OCI-LY1 (cell line): ENCODE data around the gene AEN.

ENCODE experiments used
- H2AFZ ChIP-seq: fragments of 200-600 bp; sonication (generic), shearing (Covaris generic); 2 replicates; pipeline ENCODE4 v1.6.0; 2014; ENCODE audit warnings: antibody characterized with exemption, mild to moderate bottlenecking, low read length
- H3F3A ChIP-seq: fragments of 200-600 bp; sonication (generic), shearing (Covaris generic); 2 replicates; pipeline ENCODE4 v1.6.0; 2014; ENCODE audit warnings: mild to moderate bottlenecking, antibody characterized with exemption, low read length, moderate library complexity; ENCODE audit not compliant: insufficient read depth
- H3K27ac ChIP-seq: fragments of 200-600 bp; sonication (generic); 2 replicates; pipeline ENCODE4 v1.5.1; 2014; ENCODE audit warnings: low read length, mixed run types, mild to moderate bottlenecking, low read depth; ENCODE audit not compliant: poor library complexity, severe bottlenecking
- H3K27me3 ChIP-seq: fragments of 200-600 bp; sonication (generic); 2 replicates; pipeline ENCODE4 v1.6.0; 2014; ENCODE audit warnings: antibody characterized with exemption, mild to moderate bottlenecking, low read length, moderate library complexity; ENCODE audit not compliant: insufficient read depth
- H3K36me3 ChIP-seq: fragments of 200-600 bp; sonication (generic); 2 replicates; pipeline ENCODE4 v1.6.1; 2014; ENCODE audit warnings: mild to moderate bottlenecking, antibody characterized with exemption, low read length, moderate library complexity, mixed read lengths; ENCODE audit not compliant: insufficient read depth
- H3K4me1 ChIP-seq: fragments of 200-600 bp; sonication (generic); 2 replicates; pipeline ENCODE4 v1.5.1; 2014; ENCODE audit warnings: mild to moderate bottlenecking, low read length, moderate library complexity; ENCODE audit not compliant: insufficient read depth, severe bottlenecking
- H3K4me2 ChIP-seq: fragments of 200-600 bp; sonication (generic), shearing (Covaris generic); 2 replicates; pipeline ENCODE4 v1.6.1; 2014; ENCODE audit warnings: low read length
- H3K4me3 ChIP-seq: fragments of 200-600 bp; sonication (generic); 2 replicates; pipeline ENCODE4 v1.5.1; 2014; ENCODE audit warnings: low read length, low read depth, mild to moderate bottlenecking, mixed read lengths; ENCODE audit not compliant: poor library complexity, severe bottlenecking
- H3K79me2 ChIP-seq: fragments of 200-600 bp; shearing (Covaris generic); 2 replicates; pipeline ENCODE4 v1.6.1; 2016; ENCODE audit warnings: mixed run types, low read length, mixed read lengths; ENCODE audit not compliant: insufficient read depth
- H3K9ac ChIP-seq: fragments of 200-600 bp; sonication (generic), shearing (Covaris generic); 2 replicates; pipeline ENCODE4 v1.6.1; 2014; ENCODE audit warnings: mild to moderate bottlenecking, low read length, mixed read lengths
- H3K9me2 ChIP-seq: fragments of 200-600 bp; sonication (generic), shearing (Covaris generic); 2 replicates; pipeline ENCODE4 v1.6.1; 2014; ENCODE audit warnings: low read depth, mild to moderate bottlenecking, low read length, mixed read lengths
- H3K9me3 ChIP-seq: fragments of 200-600 bp; shearing (Covaris generic); 2 replicates; pipeline ENCODE4 v1.6.1; 2014; ENCODE audit warnings: low read length, mixed read lengths
- H4K20me1 ChIP-seq: fragments of 200-600 bp; sonication (generic), shearing (Covaris generic); 2 replicates; pipeline ENCODE4 v1.6.0; 2016; ENCODE audit warnings: mild to moderate bottlenecking, low read length; ENCODE audit not compliant: insufficient read depth
- CTCF ChIP-seq: fragments of 200-600 bp; sonication (generic), shearing (Covaris generic); IDR thresholded peaks from 2 replicates; pipeline ENCODE4 v1.5.1; 2017; ENCODE audit warnings: mild to moderate bottlenecking, antibody characterized with exemption, low read length, moderate library complexity, mixed read lengths
- EZH2 ChIP-seq: fragments of 200-600 bp; sonication (generic), shearing (Covaris generic); IDR thresholded peaks from 2 replicates; pipeline ENCODE4 v1.8.0; 2017; ENCODE audit warnings: borderline replicate concordance, mixed run types, mild to moderate bottlenecking, antibody characterized with exemption, low read length, moderate library complexity, mixed read lengths

The AEN gene

GRCh38 chr15:88624971-88625490 lies 3.9 kb downstream of the AEN start:
- Histone ChIP-seq H2AFZ (no peak overlapping the region), H3K4me1 (peaks cover 54% of the 10 kb centered on the region), H4K20me1 (no peaks in the 10 kb centered on the region), H3K79me2 (peaks cover 43% of the 10 kb centered on the region), H3K4me3 (peak overlapping the region; percentile 97), H3F3A (no peaks in the 10 kb centered on the region), H3K27ac (peak overlapping the region; percentile 26), H3K9ac (peak overlapping the region; percentile 36; the same call in 1 of the 2 replicates), H3K4me2 (peak overlapping the region; percentile 95), H3K27me3 (no peaks in the 10 kb centered on the region), H3K36me3 (peaks cover 50% of the 10 kb centered on the region), H3K9me3 (no peaks in the 10 kb centered on the region), H3K9me2 (no peaks in the 10 kb centered on the region)
- TF ChIP-seq EZH2 (no peak), CTCF (no peak)

- Histone ChIP-seq H3K27me3 (no peaks in the 10 kb centered on the region), H3K79me2 (peaks cover 43% of the 10 kb centered on the region), H3K4me3 (no peak overlapping the region), H3K27ac (no peak overlapping the region), H3K9me2 (no peaks in the 10 kb centered on the region), H2AFZ (no peak overlapping the region), H3K4me2 (no peak overlapping the region; the same call in 1 of the 2 replicates), H3F3A (no peaks in the 10 kb centered on the region), H3K9me3 (no peaks in the 10 kb centered on the region), H3K9ac (no peak overlapping the region), H3K4me1 (peaks cover 47% of the 10 kb centered on the region), H3K36me3 (peaks cover 61% of the 10 kb centered on the region), H4K20me1 (no peaks in the 10 kb centered on the region)
- no peak for TF ChIP-seq CTCF
- TF ChIP-seq EZH2, result no peak
Measured at GRCh38 chr15:88625943-88626741, 5.0 kb downstream of the AEN start.

- Histone ChIP-seq H3K36me3 (peaks cover 74% of the 10 kb centered on the region), H3K27me3 (no peaks in the 10 kb centered on the region), H3K9me2 (no peaks in the 10 kb centered on the region), H3F3A (no peaks in the 10 kb centered on the region), H4K20me1 (no peaks in the 10 kb centered on the region), H3K4me1 (peaks cover 47% of the 10 kb centered on the region), H3K79me2 (peaks cover 32% of the 10 kb centered on the region), H3K27ac (peak overlapping the region; percentile 21), H3K9me3 (no peaks in the 10 kb centered on the region), H3K9ac (no peak overlapping the region), H3K4me2 (no peak overlapping the region; the same call in 1 of the 2 replicates), H2AFZ (no peak overlapping the region), H3K4me3 (no peak overlapping the region)
- TF ChIP-seq CTCF, result no peak
- no peak for TF ChIP-seq EZH2
Measured at GRCh38 chr15:88627463-88627862, 6.3 kb downstream of the AEN start.
